ENCODE results near the gene CPEB4.

Gene CPEB4

GRCh38 chr5:173885475-173886010 lies 2.6 kb upstream of the CPEB4 start:
- no peak for DNase-seq

- DNase-seq, result no peak
Observed at GRCh38 chr5:173886150-173886549, 2.0 kb upstream of the CPEB4 start.

- DNase-seq, result peak; percentile 26
Observed at GRCh38 chr5:173888473-173889131, 453 bp downstream of the CPEB4 start.

DNA sequence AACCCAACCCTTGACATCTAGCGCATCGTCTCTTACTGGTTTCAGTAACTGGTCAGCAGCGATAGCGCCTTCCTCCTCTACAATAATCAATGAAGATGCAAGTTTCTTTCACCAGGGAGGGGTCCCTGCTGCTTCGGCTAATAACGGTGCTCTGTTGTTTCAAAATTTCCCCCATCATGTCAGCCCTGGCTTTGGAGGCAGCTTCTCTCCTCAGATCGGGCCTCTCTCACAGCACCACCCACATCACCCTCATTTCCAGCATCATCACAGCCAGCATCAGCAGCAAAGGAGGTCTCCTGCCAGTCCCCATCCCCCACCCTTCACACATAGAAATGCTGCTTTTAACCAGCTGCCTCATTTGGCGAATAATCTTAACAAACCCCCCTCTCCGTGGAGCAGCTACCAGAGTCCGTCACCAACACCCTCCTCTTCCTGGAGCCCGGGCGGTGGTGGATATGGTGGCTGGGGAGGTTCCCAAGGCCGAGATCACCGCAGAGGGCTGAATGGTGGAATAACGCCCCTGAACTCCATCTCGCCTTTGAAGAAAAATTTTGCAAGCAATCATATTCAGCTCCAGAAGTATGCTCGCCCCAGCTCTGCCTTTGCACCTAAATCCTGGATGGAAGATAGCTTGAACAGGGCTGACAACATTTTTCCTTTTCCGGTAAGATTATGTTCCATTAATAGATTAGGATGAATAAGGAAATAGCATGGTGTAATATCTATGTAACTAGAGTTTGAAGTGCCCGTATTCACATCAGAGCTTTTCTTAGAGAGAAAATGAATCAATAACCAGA lies 2.2 kb downstream of the CPEB4 start:
- no peak for DNase-seq

- no peak for DNase-seq
Observed at GRCh38 chr5:173891308-173892116, 3.4 kb downstream of the CPEB4 start.

- DNase-seq, result no peak
Observed at GRCh38 chr5:173893192-173893561, 5.0 kb downstream of the CPEB4 start.

DNA sequence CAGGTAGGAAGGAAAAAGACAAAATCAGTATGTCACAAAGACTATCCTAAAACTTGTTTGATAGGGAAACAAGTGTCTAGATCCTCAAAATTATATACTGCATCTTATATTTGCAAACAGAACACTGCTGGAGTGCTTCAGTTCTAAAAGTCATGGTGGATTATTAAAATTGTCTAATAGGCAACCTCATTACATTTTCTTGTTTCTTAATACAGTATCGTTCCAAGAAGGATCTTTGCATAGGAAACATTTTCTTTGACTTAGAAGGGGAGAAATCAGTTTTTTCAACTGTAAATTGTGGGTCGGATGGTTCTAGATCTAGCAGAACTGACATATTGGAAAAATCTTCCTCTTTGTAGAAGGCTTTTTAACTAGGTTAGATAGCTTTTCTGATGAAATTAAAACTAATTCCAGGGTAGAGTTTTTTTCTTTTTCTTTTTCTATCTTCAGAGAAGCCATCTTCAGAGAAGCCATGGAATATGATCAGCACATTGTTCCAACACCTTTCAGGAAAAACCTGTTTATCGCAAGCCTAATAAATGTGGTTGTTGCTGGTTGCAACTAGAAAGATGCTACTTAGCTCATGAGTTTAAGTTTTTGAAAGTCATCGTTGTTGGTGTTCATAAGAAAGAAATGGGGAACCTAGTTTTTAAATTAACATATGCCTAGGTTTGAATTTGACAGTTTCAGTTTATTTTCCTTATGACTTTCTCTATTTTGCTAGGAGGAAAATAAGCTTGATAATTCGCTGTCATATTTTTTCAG lies 7.4 kb downstream of the CPEB4 start:
- no peak for DNase-seq

GRCh38 chr5:173896631-173897030 lies 8.5 kb downstream of the CPEB4 start:
- no peak for DNase-seq

- no peak for DNase-seq
Observed at GRCh38 chr5:173901705-173902104, 13.6 kb downstream of the CPEB4 start.

- no peak for DNase-seq
Observed at GRCh38 chr5:173902334-173902733, 14.2 kb downstream of the CPEB4 start.

- no peak for DNase-seq
Observed at GRCh38 chr5:173902743-173903142, 14.6 kb downstream of the CPEB4 start.

- no peak for DNase-seq
Observed at GRCh38 chr5:173903396-173904140, 15.4 kb downstream of the CPEB4 start.

DNA sequence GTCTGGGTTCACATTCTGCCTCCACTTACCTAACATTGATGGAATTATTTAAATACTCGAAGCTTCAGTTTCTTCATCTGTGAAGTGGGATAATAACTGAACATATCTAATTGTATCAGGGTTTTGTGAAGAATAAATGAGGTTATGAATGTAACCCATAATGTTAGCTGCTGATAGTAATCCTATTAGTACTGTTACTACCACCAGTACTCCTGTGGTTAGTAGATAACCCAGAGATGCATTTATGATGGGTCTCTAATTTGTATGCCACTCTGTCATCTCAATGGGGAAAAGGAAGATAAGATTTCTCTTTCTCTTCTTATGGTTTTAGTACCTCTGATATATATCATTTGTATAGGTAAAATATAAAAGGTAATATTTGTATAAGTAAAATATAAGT lies 16.0 kb downstream of the CPEB4 start:
- DNase-seq, result no peak

DNA sequence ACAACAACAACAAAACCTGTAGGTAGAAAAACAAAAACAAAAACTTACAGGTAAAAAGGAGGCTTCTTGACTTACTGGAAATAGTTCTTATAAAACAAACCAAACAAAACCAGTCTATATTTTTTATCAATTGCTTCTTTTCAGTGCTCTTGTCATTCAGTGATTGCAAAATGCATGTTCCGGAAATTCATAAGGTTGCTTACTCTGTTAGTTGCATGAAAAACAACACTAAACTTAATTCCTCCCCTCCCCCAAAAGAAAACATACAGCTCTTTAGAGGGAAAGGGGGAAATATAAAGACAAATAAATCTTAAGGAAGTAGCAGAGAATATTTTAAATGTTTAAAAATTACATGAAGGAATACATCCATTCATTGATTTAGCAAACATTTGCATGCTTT lies 19.1 kb downstream of the CPEB4 start:
- DNase-seq, result no peak

DNA sequence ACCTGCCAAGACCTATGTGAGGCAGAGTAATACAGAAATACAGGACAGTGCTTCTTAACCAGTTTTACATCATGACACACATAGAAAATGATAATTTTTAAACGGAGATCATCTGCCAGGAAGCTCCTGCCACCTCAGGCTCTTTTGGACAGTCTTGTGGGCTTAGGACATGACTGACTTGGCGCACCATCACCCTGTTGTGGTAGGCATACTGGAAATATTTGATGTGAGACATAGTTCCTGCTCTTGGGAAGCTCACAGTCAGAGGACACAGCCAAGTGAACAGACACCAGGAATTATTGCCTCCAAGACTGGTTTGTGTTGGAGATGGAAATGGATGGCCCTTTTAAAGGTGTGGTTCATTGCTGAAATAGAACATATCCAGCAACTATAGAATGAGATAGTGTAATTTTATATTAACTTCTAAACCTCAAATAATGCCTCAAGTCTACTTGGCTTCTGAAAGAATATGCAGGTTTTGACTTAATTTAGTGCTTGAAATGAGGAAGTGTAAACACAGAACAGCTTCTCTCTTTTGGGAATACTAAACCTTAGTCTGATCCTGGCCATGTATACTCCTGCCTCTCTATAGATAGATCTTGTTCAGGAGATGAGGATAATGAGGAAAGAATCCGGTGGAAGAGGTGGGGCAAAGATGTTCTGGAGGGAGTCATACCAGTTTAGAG lies 19.7 kb downstream of the CPEB4 start:
- no peak for DNase-seq

GRCh38 chr5:173909199-173909598 lies 21.1 kb downstream of the CPEB4 start:
- DNase-seq, result no peak

- DNase-seq, result no peak
Observed at GRCh38 chr5:173910215-173910614, 22.1 kb downstream of the CPEB4 start.

DNA sequence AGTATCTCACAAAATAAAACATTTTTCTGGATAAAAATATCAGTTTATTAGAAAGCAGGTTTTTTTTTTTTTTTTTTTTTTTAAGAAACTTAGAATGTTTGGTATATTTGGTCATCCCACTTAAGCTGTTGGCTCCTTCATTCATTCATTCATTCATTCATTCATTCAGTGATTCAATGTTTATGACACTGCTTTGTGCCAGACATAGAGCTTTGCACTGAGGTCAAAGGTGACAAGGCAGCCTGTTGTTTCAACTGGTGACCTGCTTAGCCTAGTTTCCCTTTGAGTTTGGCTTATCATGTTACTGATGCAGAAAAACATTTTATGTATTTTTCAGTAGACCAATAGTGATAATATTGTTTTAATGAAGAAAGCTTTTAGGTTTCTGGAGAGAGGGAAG lies 23.5 kb downstream of the CPEB4 start:
- DNase-seq, result no peak

- no peak for DNase-seq
Observed at GRCh38 chr5:173913686-173914321, 25.7 kb downstream of the CPEB4 start.

DNA sequence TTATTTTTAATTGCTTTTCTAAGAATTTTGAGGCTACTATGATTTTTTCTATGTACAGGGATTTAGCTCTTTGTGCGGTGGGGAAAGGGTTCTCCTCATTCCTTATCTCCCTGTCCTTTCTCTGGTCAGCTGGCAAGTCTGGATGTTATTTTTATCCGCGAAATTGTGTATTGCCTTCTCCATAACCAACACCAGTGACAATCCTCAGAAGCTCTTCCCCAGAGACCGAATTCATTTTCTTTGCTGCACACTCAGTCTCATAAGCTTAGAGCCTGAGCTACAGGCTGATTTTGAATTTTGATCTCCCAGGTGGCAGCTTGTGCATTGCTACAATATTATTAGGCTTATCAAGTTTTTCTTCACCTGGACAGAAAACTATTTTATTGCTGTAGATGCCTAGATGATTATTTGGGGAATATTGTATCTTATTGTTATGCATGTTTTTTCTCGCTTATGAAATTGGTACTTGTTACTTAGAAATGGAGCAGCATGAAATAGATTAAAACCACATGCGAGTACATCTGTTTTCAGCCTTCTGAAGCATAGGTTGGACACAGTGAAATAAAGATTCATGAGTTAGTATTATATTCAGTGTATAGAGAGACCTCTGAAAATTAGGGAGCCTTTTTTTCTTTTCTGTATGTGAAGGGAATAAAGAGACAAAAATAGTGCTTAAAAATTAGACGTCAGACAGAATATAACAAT lies 27.3 kb downstream of the CPEB4 start:
- DNase-seq, result no peak
